ENCODE data around the gene ARSI.

ARSI gene

GRCh38 chr5:150295172-150295634, 7.5 kb downstream of the ARSI start:
- no peak for DNase-seq (ENCODE audit: low read depth in 1 of 2, low spot score in 1 of 2)

- no peak for DNase-seq (ENCODE audit: low read depth in 1 of 2, low spot score in 1 of 2)
These were observed 8.1 kb downstream of the ARSI start for GRCh38 chr5:150294551-150295071.

- no peak for DNase-seq (ENCODE audit: low read depth in 1 of 2, low spot score in 1 of 2)
These were observed 9.4 kb downstream of the ARSI start for GRCh38 chr5:150293091-150293941.

- DNase-seq (ENCODE audit: low read depth in 1 of 2, low spot score in 1 of 2): no peak
These were observed 11.0 kb downstream of the ARSI start for GRCh38 chr5:150291388-150292385.

GRCh38 chr5:150289551-150290390, 12.9 kb downstream of the ARSI start, which contains the start of gene CAMK2A:
CAMK2A (minus strand) TSS chr5:150289773; CDS start chr5:150289625, 148 bp downstream.
- no peak for DNase-seq (ENCODE audit: low read depth in 1 of 2, low spot score in 1 of 2)

GRCh38 chr5:150288791-150289190, 13.9 kb downstream of the ARSI start:
- no peak for DNase-seq (ENCODE audit: low read depth in 1 of 2, low spot score in 1 of 2)

GRCh38 chr5:150288361-150288760, 14.3 kb downstream of the ARSI start:
- no peak for DNase-seq (ENCODE audit: low read depth in 1 of 2, low spot score in 1 of 2)

GRCh38 chr5:150286820-150287219, 15.9 kb downstream of the ARSI start:
- no peak for DNase-seq (ENCODE audit: low read depth in 1 of 2, low spot score in 1 of 2)

GRCh38 chr5:150285114-150285513, 17.6 kb downstream of the ARSI start:
- no peak for DNase-seq (ENCODE audit: low read depth in 1 of 2, low spot score in 1 of 2)

GRCh38 chr5:150284311-150284710, 18.4 kb downstream of the ARSI start:
- no peak for DNase-seq (ENCODE audit: low read depth in 1 of 2, low spot score in 1 of 2)

GRCh38 chr5:150283904-150284303, 18.8 kb downstream of the ARSI start:
- DNase-seq (ENCODE audit: low read depth in 1 of 2, low spot score in 1 of 2): no peak

- no peak for DNase-seq (ENCODE audit: low read depth in 1 of 2, low spot score in 1 of 2)
These were observed 20.7 kb downstream of the ARSI start for GRCh38 chr5:150281987-150282386.

GRCh38 chr5:150279330-150280020, 23.2 kb downstream of the ARSI start:
- DNase-seq (ENCODE audit: low read depth in 1 of 2, low spot score in 1 of 2): no peak

GRCh38 chr5:150278916-150279315, 23.8 kb downstream of the ARSI start:
- DNase-seq (ENCODE audit: low read depth in 1 of 2, low spot score in 1 of 2): no peak

- DNase-seq (ENCODE audit: low read depth in 1 of 2, low spot score in 1 of 2): no peak
These were observed 24.5 kb downstream of the ARSI start for GRCh38 chr5:150278046-150278730.

GRCh38 chr5:150277043-150277442, 25.7 kb downstream of the ARSI start:
- no peak for DNase-seq (ENCODE audit: low read depth in 1 of 2, low spot score in 1 of 2)

GRCh38 chr5:150274811-150275210, 27.9 kb downstream of the ARSI start:
- DNase-seq (ENCODE audit: low read depth in 1 of 2, low spot score in 1 of 2): no peak

GRCh38 chr5:150272531-150272930, 30.2 kb downstream of the ARSI start:
- no peak for DNase-seq (ENCODE audit: low read depth in 1 of 2, low spot score in 1 of 2)

GRCh38 chr5:150271923-150272322, 30.8 kb downstream of the ARSI start:
- no peak for DNase-seq (ENCODE audit: low read depth in 1 of 2, low spot score in 1 of 2)
